Measurements from ENCODE around the gene ROCK2. TPM values are rescaled to one million over a fixed set of nuclear protein-coding genes. Genes with fewer than 3 reads are reported as not detected.

Gene ROCK2
- polyA plus RNA-seq, 1 donor (not counting 4 experiments of a cell fraction or from before 2014, with no cell fraction given) = 12.6 TPM

GRCh38 chr2:11267931-11268330 lies 76.5 kb downstream of the ROCK2 start:
- no peaks in the 10 kb centered on the region for H3K36me3 ChIP-seq (ENCODE audit: control insufficient read depth in 2 of 2, extremely low read depth in 1 of 2, insufficient read depth in 2 of 2, low read length in 2 of 2)

GRCh38 chr2:11264818-11265217 lies 79.6 kb downstream of the ROCK2 start:
- Histone ChIP-seq H3K4me3 (ENCODE audit: control insufficient read depth in 2 of 3, extremely low read depth in 1 of 3, insufficient read depth in 2 of 3, low read depth in 1 of 3, low read length in 3 of 3) (no peak overlapping the region), H3K79me2 (ENCODE audit: control insufficient read depth, insufficient read depth, low read length) (peaks cover 10% of the 10 kb centered on the region), H2AFZ (ENCODE audit: control insufficient read depth, low read length) (no peak overlapping the region), H3K36me3 (ENCODE audit: control insufficient read depth in 2 of 2, extremely low read depth in 1 of 2, insufficient read depth in 2 of 2, low read length in 2 of 2) (no peaks in the 10 kb centered on the region), H3K4me1 (ENCODE audit: control insufficient read depth, extremely low read depth, insufficient read depth, low read length) (no peaks in the 10 kb centered on the region), H3K9me1 (ENCODE audit: control insufficient read depth, extremely low read depth, insufficient read depth, low read length) (no peaks in the 10 kb centered on the region), H3K27me3 (ENCODE audit: control insufficient read depth, extremely low read depth, insufficient read depth, low read length) (no peaks in the 10 kb centered on the region), H3K27ac (ENCODE audit: control insufficient read depth, insufficient read depth, low read length) (no peak overlapping the region), H4K20me1 (ENCODE audit: control insufficient read depth, extremely low read depth, insufficient read depth, low read length) (no peaks in the 10 kb centered on the region), H3K9ac (ENCODE audit: control insufficient read depth, extremely low read depth, insufficient read depth, low read length) (no peak overlapping the region), H3K9me3 (ENCODE audit: control insufficient read depth, low read depth, low read length) (no peaks in the 10 kb centered on the region), H3K4me2 (ENCODE audit: control insufficient read depth, extremely low read depth, insufficient read depth, low read depth, low read length) (no peak overlapping the region)
- FAIRE-seq = no peak
- TF ChIP-seq EZH2 (IDR thresholded peaks at IDR 0.05; ENCODE audit: low read length) (no peak), CTCF (optimal IDR thresholded peaks at IDR 0.05 in 1 of 3, IDR thresholded peaks at IDR 0.05 in 1 of 3, conservative IDR thresholded peaks at IDR 0.05 in 1 of 3; ENCODE audit: extremely low read depth in 1 of 3, insufficient read depth in 2 of 3, low read length in 3 of 3) (no peak)
- dilution Hi-C loops (cut with MboI; ENCODE audit: extremely low pct_ligation_motif_present, low sequenced_read_pairs) = no loop called here
- DNase-seq (ENCODE audit: low read depth, low spot score) = no peak

More at GRCh38 chr2:11267931-11268330, 76.5 kb downstream of the ROCK2 start:
- Histone ChIP-seq H3K9ac (ENCODE audit: control insufficient read depth, extremely low read depth, insufficient read depth, low read length) (no peak overlapping the region), H3K4me2 (ENCODE audit: control insufficient read depth, extremely low read depth, insufficient read depth, low read depth, low read length) (no peak overlapping the region), H3K9me3 (ENCODE audit: control insufficient read depth, low read depth, low read length) (no peaks in the 10 kb centered on the region), H4K20me1 (ENCODE audit: control insufficient read depth, extremely low read depth, insufficient read depth, low read length) (no peaks in the 10 kb centered on the region), H2AFZ (ENCODE audit: control insufficient read depth, low read length) (no peak overlapping the region), H3K4me1 (ENCODE audit: control insufficient read depth, extremely low read depth, insufficient read depth, low read length) (no peaks in the 10 kb centered on the region), H3K27ac (ENCODE audit: control insufficient read depth, insufficient read depth, low read length) (no peak overlapping the region), H3K4me3 (ENCODE audit: control insufficient read depth in 2 of 3, extremely low read depth in 1 of 3, insufficient read depth in 2 of 3, low read depth in 1 of 3, low read length in 3 of 3) (no peak overlapping the region), H3K9me1 (ENCODE audit: control insufficient read depth, extremely low read depth, insufficient read depth, low read length) (no peaks in the 10 kb centered on the region), H3K27me3 (ENCODE audit: control insufficient read depth, extremely low read depth, insufficient read depth, low read length) (no peaks in the 10 kb centered on the region), H3K79me2 (ENCODE audit: control insufficient read depth, insufficient read depth, low read length) (peaks cover 9% of the 10 kb centered on the region)
- FAIRE-seq (no peak), DNase-seq (ENCODE audit: low read depth, low spot score) (no peak)
- dilution Hi-C loops (cut with MboI; ENCODE audit: extremely low pct_ligation_motif_present, low sequenced_read_pairs) = no loop called here
- no peak for TF ChIP-seq EZH2 (IDR thresholded peaks at IDR 0.05; ENCODE audit: low read length)
- no peak for TF ChIP-seq CTCF (optimal IDR thresholded peaks at IDR 0.05 in 1 of 3, IDR thresholded peaks at IDR 0.05 in 1 of 3, conservative IDR thresholded peaks at IDR 0.05 in 1 of 3; ENCODE audit: extremely low read depth in 1 of 3, insufficient read depth in 2 of 3, low read length in 3 of 3)
